ENCODE measurements around the gene ZFYVE9. TPM values are rescaled to one million over a fixed set of nuclear protein-coding genes. Genes with fewer than 3 reads are reported as not detected.

Gene ZFYVE9
- total RNA-seq, 1 experiment from 2014 or later = 28.4 TPM

DNA sequence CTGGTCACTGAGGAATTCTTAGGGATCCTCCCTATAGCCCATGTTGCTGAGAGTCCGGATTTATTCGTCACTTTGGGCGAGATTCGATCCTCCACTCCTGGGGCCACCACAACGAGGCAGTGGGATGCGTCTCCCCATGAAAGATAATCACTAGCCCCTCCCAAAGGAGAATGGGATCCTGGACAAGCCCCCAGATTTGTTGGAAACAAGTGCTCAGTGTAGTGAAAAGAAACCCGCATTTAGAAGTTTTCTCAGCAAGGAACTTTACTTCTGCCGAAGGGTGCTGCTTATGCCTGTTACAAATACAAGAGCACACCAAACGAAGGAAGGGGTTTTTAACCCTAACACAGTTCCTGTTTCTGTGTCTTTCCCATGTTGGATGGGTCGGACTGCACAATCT lies 83.3 kb downstream of the ZFYVE9 start:
- no peak overlapping the region for H2BK5ac ChIP-seq (ENCODE audit: insufficient read length, low read length)
- no peak overlapping the region for H2AFZ ChIP-seq (ENCODE audit: low read length)
- H2BK15ac ChIP-seq (ENCODE audit: low read depth, low read length) = no peak overlapping the region
- H2BK20ac ChIP-seq (ENCODE audit: low read depth, low read length, poor library complexity, severe bottlenecking) = no peak overlapping the region
- no peak overlapping the region for H2AK5ac ChIP-seq (ENCODE audit: insufficient read length, low read length)
- no peak overlapping the region for H2BK120ac ChIP-seq (ENCODE audit: low read depth, low read length, poor library complexity, severe bottlenecking)
- no peak overlapping the region for H4K5ac ChIP-seq (ENCODE audit: insufficient read length, low read depth, low read length)
- Mint-ChIP-seq H3K36me3 (ENCODE audit: insufficient read depth in 1 of 3, low read depth in 3 of 3) (peaks cover 12 to 16% (median 15%) of the 10 kb centered on the region in 3 experiments), H3K27ac (0 out of 7 replicates have a peak overlapping the region, but pooled peaks of 1 of the 3 experiments have one; percentile 10), H3K27me3 (ENCODE audit: low read depth) (no peaks in the 10 kb centered on the region), H3K4me1 (peaks cover 10 to 15% of the 10 kb centered on the region in 2 experiments), H3K9me3 (peaks cover 12% of the 10 kb centered on the region in 2 experiments), H3K4me3 (no peak overlapping the region)
- H3K79me2 ChIP-seq (ENCODE audit: insufficient read depth, low read length) = no peaks in the 10 kb centered on the region
- no peak overlapping the region for H4K8ac ChIP-seq (replicated peaks; ENCODE audit: insufficient read length, low read depth, low read length)
- H3K4me1 ChIP-seq (ENCODE audit: insufficient read depth, low read length) = no peaks in the 10 kb centered on the region
- H3K79me1 ChIP-seq (ENCODE audit: insufficient read depth, low read depth, low read length, poor library complexity, severe bottlenecking) = no peaks in the 10 kb centered on the region
- H3K14ac ChIP-seq (ENCODE audit: insufficient read depth, low read length) = no peak overlapping the region
- peaks cover 14% of the 10 kb centered on the region for H3K9me3 ChIP-seq (ENCODE audit: control insufficient read depth, low read depth, low read length)
- WGBS (ENCODE audit: extremely low coverage, insufficient read length, low lambda C conversion rate) = no CpG with 5 or more reads among the region's 10 CpGs
- no peak for DNase-seq
- H3K27me3 ChIP-seq (ENCODE audit: insufficient read depth, low read length) = no peaks in the 10 kb centered on the region
- no peak overlapping the region for H3K18ac ChIP-seq (ENCODE audit: insufficient read length, low read depth, low read length)
- H3T11ph ChIP-seq (ENCODE audit: low read length) = no peak overlapping the region
- no peak overlapping the region for H4K91ac ChIP-seq (ENCODE audit: insufficient read length, low read depth, low read length)
- H3K27ac ChIP-seq (ENCODE audit: insufficient read length, low read depth, low read length) = no peak overlapping the region
- H3K23ac ChIP-seq (ENCODE audit: insufficient read length, low read depth, low read length) = no peak overlapping the region
- H3K56ac ChIP-seq (ENCODE audit: insufficient read length, low read depth, low read length) = no peak overlapping the region
- H2BK12ac ChIP-seq (ENCODE audit: insufficient read length, low read depth, low read length) = no peak overlapping the region
- H3K4ac ChIP-seq (ENCODE audit: low read depth, low read length) = no peak overlapping the region
- H3K9ac ChIP-seq (ENCODE audit: extremely low read depth, insufficient read length, low read length) = no peak overlapping the region
- H4K20me1 ChIP-seq (ENCODE audit: control insufficient read depth, insufficient read depth, insufficient read length) = no peaks in the 10 kb centered on the region
- H3K23me2 ChIP-seq (ENCODE audit: insufficient read length, low read depth, low read length, poor library complexity, severe bottlenecking) = no peaks in the 10 kb centered on the region
- no peak overlapping the region for H3K4me2 ChIP-seq (ENCODE audit: insufficient read depth, insufficient read length, low read length)
- no peak for TF ChIP-seq CTCF (conservative IDR thresholded peaks at IDR 0.05)
